Daoy (cell line): ENCODE data around the gene KMT5B. TPM values are rescaled to one million over a fixed set of nuclear protein-coding genes. Genes with fewer than 3 reads are reported as not detected.

Experiments used
- DNase-seq: peaks from one replicate; pipeline ENCODE4 v3.0.0-alpha.2; 2015; ENCODE audit warnings: low read depth
- total RNA-seq: library from RNA; depleted of rRNA; stranded (reverse); fragments of >200 nt; shearing (Covaris generic); gene quantifications from 2 replicates; pipeline ENCODE4 v1.2.3, GENCODE V29; 2014

Gene KMT5B
- total RNA-seq, 1 experiment from 2014 or later, result 21.0 TPM

DNA sequence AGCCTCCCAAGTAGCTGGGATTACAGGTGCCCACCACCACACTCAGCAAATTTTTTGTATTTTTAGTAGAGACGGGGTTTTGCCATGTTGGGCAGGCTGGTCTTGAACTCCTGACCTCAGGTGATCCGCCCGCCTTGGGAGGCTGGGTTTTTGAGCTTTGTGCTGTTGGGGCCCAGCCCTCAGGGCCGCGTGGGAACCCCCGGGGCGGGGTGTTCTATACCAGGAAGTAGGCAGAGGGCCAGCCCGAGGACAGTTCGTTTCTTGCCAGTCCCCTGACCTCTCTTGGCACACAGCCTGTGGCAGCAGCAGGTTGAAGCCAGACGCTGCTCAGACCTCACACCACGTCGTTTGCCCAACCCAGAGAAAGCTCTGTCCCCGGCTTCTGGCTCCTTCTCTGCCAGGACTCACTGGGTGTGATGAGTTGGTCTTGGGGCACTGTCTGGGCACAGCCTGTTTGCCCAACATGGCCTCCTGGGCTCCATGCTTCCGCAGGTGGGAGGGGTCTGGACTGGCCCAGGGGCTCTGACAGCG lies 67.0 kb downstream of the KMT5B start:
- peak; percentile 17 for DNase-seq

DNA sequence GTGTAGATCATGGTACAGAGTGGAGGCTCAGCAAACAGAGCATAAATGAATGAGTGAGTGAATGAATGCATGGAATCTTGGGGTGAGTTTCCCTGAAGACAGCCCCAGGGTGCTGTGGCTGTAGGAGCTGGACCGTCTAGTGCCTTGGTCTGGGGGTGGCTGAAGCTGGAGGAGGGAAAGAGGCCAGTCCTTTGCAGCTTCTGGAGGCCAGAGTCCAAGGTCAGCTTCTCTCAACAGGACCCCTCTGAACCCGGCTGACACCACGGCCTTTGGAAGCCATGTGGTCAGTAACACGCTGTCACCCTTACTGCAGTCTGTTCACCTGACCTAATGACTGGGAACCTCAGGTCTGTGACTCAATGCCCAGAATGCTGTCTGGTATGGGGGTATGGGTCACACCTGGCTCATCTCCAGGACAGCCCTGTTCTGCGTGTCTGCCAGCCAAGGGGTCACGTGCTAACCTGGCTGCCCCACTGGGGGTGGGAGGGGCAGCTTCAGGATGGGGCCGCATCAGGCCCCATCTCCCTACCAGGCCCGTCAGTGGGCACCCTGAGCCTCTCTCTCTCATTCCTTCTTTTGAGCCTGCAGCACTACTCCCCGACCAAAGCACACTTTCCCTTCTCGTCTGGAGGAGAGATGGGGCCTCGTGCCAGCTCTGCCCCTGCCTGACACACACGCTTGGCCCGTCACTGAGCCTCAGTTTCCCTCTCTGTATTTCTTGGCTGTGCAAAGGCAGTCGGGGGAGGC lies 67.8 kb downstream of the KMT5B start:
- peak; percentile 29 for DNase-seq

DNA sequence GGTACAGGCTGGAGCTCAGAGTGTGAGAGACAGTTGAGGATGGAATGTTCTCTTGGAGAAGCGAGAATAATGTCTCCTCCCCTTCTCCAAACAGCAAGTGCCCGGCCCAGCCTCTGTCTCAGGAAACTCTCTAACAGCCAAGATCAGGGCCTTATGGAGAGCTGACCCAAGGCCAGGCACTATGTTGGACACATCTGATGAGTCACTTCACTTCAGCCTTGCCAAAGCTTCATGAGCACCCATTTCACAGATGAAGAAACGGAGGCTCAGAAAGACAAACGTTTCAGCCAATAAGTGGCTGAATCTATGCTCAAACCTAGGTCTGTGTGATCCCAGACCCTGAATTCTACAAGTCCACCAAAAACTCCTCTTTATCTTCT lies 69.8 kb downstream of the KMT5B start:
- no peak for DNase-seq

DNA sequence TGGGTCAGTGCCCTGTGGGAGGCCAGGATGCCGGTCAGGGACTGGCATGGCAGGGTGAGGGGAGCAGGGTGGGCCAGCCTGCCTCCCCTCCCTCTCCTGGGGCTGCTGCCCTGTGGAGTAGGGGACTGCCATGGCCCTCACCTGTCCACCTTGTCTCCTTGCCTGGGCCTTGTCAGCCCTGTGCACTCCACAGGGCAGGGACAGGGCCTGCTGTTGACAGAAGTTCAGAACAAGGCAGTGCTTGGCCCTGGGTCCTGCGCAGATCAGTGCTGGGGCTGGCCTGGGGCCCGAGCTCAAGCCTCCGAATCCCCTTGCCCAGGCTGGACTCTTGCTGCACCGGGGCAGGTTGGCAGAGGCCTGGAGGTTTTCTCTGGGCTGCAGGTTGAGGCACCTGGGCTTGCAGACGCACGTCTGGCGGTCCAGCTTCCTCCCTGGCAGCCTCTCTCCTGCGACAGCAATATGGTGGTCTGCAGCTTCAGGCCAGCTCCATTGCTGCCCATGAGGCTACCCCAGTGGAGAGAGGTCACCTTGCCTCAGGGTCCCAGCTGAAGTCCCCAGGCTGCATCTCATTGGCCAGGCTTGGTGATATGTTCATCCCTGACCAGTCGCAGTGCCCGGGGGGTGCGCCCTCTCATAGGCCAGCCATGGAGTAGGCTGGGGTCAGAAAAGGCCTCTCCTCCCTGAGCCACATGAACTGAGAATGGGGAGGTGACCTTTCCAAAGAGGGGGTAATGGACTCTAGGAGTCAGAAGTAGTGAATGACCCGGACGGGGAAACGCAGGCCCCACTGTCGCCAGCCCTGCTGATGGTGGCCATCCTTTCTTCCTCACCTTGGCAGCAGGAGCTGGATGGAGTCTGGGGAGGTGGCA lies 70.4 kb downstream of the KMT5B start:
- no peak for DNase-seq

DNA sequence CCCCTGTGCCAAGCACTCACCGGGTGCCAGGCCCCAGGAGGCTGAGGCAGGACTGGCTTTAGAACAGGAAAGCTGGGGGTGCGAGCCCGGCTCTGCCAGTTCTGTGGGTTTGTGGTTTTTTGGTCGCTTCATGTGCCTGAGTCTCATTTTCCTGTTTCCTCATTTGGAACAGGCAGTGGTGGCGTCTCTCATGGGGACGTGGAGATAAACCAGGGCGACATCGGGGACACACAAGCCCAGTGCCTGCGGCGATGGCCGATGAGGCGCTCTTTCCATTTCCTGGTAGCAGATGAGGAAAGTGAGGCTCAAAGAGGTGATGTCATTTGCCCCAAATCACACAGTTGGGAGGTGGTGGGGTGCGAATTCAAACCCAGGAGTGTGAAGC lies 71.1 kb downstream of the KMT5B start:
- peak; percentile 16 for DNase-seq

DNA sequence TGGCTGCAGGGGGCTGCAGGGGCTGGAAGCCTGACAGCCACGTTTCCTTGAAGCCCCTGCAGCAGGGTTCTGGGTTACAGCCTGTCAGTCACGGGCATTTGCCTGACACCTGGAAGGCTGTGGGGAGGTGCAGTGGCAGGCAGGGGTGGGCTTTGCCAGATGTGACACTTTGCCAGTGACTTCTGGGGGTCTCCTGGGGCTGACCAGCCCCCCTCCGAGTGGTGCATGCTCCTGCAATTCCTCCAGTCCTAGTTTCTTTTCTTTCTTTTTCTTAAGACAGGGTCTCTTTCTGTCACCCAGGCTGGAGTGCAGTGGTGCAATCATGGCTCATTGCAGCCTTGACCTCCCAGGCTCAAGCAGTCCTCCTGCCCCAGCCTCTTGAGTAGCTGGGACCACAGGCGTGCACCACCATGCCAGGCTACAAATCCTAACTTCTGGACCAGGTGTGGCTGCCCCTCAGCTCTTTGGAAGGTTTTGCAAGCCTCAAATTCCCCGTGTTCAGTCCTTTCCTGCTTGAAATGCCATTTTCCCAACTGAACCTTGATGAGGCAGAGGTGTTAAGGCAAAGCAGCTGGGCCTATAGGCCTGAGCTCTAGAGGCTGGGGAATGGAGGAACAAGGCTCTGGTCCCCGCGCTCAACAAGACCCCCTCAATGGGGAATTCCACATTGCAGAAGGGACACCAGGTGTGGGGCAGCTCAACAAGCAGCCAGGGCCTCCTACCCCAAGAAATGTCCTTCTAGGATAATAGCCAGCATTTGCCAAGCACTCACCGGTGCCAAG lies 71.7 kb downstream of the KMT5B start:
- DNase-seq, result no peak

DNA sequence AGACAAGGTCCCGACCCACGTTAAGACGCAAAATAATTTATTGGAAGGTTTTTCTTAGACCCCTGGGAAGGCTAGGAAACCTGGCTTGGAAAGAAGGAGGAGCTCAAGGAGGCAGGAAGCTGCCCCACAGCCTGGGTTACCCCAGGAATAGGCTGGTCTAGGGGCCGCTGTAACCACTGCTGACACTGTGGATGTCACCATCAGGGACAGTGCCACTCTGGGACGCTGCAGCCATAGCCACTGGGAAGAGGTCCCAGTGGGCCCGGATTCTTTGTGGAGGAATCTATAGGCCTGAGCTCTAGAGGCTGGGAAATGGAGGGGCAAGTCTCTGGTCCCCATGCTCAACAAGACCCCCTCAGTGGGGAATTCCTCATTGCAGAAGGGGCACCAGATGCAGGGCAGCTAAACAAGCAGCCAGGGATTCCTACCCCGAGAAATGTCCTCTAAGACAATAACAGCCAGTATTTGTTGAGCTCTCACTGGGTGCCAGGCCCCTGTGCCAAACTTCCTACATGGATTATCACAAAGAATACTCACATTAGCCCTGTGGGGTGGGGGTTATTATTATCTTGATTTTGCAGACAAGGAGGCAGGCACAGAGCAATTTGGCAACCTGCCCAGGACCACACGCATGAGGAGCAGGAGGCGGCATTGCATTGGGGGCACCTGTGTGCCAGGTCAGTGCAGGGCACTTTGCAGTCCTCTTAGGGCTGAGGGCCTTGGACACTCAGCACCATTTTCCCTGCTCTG lies 72.4 kb downstream of the KMT5B start:
- DNase-seq, result no peak

DNA sequence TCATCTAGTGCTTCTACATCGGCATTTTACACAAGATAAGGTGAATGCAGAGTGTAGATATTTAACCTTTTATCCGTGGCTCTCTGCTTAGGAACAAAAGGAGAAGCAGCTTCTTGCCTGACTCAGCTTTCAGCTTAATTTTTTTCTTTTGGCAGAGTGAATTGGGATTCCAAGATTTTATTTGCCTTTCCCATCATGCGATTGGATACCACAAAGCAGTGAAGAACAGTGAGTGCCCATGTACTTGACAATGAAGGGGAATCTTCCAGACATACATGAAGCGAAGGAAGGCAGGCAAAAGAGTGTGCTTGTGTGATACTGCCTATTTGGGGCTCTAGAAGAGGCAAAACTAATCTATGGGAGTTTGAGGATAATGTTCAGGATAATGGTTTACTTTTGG lies 74.9 kb downstream of the KMT5B start:
- DNase-seq, result no peak

DNA sequence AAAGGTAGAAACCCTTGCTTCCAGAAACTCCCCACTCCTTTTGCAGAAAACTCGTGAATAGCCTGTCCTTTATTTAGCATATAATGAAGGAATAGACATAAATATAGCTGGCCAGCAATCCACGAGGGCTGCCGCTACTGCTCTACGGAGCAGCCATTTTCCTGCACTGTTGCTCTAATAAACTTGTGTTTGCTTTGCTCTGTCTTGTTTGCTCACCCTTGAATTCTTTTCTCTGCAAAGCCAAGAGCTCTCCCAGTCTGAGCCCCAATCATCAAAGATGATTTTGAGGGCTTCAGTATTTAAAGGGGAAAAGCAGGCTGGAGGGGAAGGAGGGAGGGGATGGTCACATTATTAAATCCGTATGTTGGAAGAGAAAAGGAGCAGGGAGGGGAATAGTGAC lies 75.3 kb downstream of the KMT5B start:
- no peak for DNase-seq

DNA sequence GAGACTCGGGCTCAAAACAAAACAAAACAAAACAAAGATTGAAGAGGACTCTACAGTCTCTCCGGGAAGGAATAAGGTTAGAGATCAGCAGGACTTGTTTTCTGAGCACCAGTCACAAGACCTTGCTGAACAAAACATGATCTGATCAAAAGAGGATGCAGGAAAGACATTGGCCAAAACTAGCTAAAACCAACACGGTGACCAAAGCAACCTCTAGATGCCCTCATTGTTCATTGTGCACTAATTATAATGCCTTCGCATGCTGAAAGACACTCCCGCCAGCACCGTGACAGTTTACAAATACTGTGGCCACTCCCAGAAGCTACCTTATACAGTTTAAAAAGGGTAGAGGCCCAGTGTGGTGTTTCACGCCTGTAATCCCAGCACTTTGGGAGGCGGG lies 76.2 kb downstream of the KMT5B start:
- no peak for DNase-seq

DNA sequence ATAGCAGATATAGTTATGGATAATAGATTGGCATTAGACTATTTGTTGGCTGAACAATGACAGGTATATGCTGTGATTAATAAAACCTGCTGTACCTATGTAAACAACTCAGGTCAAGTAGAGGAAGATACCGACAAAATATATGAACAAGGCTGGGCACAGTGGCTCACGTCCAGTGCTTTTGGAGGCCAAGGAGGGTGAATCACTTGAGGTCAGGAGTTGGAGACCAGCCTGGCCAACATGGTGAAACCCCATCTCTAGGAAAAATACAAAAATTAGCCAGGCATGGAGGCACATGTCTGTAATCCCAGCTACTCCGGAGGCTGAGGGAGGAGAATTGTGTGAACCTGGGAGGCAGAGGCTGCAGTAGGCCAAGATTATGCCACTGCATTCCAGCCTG lies 77.9 kb downstream of the KMT5B start:
- no peak for DNase-seq

DNA sequence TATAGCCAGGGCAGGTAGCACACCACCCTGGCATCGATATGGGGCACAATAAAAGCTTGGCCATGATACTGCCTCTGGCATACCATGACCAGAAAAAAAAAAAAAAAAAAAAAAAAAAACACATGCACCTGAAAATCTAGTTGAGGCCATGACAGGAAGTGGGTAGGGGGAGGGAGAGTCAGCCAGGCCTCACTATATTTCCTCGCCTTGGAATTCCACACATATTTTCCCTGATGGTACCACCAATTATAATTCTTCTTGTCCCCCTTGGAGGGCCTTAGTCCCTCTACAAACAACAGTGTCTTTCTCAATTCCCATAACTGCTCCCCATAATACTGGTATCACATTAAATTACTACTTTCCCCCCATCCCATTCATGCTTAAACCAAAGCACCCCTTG lies 79.3 kb downstream of the KMT5B start:
- DNase-seq, result no peak

DNA sequence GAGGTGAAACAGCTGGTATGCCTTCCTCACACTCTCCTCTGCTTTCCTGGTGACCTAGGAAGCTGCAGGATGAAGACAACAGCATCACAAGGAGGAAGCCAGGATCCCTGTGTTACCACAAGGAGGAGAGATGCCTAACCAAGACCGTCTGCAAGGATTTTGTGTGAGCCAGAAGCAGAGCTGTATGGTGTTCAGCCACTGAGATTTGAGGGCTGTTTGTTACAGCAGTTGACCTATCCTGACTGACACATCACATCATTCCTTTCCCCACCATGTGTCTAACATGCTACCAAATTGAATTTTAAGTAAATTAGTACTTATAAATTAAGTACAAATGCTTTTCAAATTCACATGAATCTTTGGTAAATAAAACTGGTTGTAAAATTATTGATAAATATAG lies 83.0 kb downstream of the KMT5B start:
- DNase-seq, result no peak

DNA sequence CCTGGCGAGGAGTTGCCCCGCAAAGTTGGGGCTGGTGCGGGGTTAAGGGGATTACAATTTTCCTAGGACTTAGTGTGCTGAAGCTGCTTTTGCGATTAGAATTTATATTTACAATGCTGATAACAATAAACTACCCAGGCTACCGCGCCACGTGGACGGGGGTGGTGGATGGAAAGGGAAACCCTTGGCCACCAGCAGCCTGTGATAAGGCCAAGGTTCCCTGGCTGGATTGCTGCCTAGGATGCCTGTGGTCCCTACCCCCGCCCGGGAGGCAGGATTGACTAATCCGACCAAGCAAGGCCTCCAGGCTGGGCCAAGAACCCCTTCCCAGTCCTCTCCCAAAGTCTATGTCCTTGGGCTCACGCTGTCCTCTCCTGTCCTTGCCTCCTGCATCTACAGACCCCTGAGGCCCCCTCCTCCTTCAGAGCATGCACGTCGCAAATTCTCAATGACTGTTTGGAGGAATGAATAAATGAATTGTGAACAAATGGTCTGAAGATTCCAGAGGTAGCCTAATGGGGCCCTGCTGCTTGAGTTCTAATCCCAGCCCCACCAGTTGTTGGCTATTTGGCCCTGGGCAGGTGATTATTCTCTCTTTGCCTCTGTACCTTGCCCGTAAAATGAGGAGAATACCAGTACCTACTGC lies 84.3 kb downstream of the KMT5B start:
- peak; percentile 58 for DNase-seq

DNA sequence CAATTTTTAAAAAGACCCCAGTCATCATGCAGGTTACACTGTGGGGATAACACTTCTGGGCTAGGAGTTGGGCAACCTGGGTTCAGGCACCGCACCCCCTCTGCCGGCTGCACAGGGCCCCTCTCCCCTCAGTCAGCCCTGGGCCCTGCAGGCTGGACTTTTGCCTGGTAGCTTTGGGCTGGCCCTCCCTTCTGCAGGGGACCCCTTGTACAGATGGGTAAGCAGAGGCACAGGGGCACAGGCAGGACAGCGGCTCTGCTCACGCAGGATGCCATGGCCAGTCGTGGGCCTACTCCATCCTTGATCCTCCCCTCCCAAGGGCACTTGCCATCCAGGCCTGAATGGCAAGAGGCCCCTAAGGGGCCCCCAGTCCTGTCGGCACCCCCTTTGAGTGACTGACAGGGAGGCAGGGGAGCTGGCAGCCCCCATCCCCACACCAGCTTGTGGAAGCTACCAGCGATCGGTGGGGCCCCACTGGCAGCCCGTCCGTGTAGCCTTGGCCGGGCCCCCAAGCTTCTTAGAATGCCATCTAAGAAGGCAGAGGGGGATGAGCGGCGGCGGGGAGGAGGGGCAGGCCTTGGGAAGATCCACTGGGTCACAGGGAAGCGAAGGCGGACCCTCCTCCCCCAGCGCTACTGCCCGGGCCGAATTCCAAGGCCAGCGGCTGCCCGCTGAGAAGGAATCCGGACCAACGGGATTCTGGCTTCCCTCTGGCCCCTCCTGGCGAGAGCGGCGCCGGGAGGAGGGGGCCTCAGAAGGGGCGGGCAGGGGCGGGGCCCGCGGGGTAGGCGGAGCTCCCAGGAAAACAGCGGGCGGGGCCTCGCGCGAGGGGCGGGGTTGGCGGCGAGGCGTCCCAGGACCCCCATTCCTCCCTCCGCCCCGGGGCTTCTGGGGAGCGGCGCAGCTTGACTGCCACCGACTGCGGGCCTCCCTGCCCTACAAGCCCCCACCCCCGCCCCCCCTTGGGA lies 85.1 kb downstream of the KMT5B start:
- no peak for DNase-seq

DNA sequence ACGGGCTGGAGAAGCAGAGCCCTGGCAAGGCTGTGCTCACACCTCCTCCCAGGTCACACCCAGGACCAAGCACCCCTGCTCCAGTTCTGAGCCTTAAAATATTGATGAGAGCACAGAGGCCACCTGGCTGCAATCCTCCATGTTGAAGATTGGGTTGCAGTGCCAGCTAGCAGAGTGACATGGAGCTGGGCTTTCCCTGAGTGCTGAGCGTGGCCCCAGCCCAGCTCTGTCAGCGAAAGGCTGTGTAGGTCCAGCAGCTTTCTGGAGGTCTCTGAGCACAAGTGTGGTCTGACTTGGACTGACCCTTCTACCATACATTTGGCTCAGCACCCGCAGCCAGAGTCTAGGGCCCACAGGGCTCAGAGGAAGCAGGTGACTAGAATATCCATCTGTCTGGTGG lies 87.9 kb downstream of the KMT5B start:
- no peak for DNase-seq

DNA sequence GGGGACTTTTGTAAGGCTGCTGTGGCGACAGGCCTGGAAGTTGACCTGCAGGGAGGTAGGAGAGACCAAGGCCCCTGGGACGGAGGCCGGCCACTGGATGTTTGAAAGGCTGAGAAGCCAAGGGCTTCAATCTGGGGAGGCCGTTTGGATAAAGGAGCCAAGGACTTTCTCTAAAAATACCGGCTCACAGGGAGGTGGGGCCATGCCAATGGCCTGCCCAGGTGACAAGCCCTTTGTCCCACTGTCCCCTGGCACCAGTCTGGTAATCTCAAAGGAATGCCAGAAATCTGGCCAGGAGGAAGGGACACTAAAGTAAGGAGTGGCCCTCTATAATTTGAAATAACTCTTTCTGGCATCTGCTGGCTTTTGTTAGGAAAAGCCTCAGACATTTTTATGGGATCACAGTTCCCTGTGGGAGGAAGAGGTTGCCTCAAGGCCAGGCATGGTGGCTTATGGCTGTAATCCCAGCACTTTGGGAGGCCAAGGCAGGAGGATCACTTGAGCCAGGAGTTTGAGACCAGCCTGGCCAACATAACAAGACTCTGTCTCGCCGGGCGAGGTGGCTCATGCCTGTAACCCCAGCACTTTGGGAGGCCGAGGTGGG lies 90.1 kb downstream of the KMT5B start:
- no peak for DNase-seq

DNA sequence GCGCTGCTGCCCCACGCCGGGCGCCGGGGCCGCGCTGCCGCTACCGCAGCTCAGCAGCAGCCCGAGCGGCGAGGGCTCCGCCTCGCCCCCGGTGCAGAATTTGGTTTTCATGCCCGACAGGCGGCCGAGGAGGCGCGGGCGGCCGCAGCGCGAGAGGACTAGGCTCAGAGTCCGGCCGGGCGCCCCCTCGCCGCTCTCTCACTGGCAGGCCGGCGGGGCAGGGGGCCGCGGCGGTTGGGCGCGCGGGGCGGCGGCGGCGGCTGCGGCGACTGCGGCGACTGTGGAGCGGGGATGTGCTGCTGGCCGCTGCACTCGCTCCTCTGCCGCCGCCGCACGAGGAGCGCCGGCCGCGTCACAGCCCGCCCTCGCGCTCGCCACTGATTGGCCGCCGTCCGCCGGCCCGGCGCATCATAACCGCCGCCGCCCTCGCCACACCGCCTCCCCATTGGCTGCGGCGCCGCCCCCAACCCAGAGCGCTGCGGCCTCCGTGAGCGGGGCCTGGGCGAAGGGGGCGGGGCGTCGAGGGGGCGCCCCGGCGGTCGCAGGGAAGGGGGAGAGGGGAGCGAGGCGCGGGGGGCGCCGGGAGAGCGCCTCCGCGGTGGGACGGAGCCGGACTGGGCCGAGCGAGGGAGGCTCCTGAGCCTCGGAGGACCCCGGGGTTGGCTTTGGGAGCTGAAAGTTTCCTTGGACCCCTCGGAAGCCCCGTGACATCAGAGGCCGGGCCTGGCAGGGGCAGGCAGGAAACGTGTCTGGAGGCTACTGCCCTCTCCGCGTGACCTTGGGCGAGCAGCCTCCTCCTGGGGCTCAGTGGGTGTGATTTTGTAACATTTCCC lies 91.8 kb downstream of the KMT5B start, which contains the start of gene CHKA:
TSS of gene CHKA (minus strand) at position 322 of the 833 bp plus-strand sequence. CDS start at position 111, 211 bp downstream.
- DNase-seq, result peak; percentile 96
